GM12878 (cell line): Measurements from ENCODE around the gene DDX51. TPM values are rescaled to one million over a fixed set of nuclear protein-coding genes. Genes with fewer than 3 reads are reported as not detected.

ENCODE experiments used
- CREB1 ChIP-seq: IDR thresholded peaks from 2 replicates; pipeline ENCODE4 v1.6.1; 2012; ENCODE audit warnings: low read depth, mild to moderate bottlenecking, inconsistent platforms
- DPF2 ChIP-seq: fragments of 450-650 bp; IDR thresholded peaks from 2 replicates; pipeline ENCODE4 v1.6.1; 2017; ENCODE audit warnings: mild to moderate bottlenecking
- EED ChIP-seq: sonication (generic); IDR thresholded peaks from 2 replicates; pipeline ENCODE4 v1.6.1; 2016; ENCODE audit warnings: antibody characterized with exemption, low read depth
- ESRRA ChIP-seq: IDR thresholded peaks from 2 replicates; pipeline ENCODE4 v1.6.1; 2012; ENCODE audit warnings: mild to moderate bottlenecking, low read length, improper control_type of control experiment
- ETV6 ChIP-seq, 2 experiments: fragments of 450-650 bp in 1 of 2; IDR thresholded peaks in 1 of 2; conservative IDR thresholded peaks in 1 of 2; 2 replicates each; pipeline ENCODE4 v1.6.1; 2014; ENCODE audit warnings: antibody characterized with exemption in 1 of 2, borderline replicate concordance in 1 of 2, low read depth in 1 of 2, mild to moderate bottlenecking in 1 of 2, moderate library complexity in 1 of 2
- FOXM1 ChIP-seq: IDR thresholded peaks from 2 replicates; pipeline ENCODE4 v1.6.1; 2012; ENCODE audit warnings: low read depth, mild to moderate bottlenecking, inconsistent platforms, low read length, moderate library complexity
- NFIC ChIP-seq: IDR thresholded peaks from 2 replicates; pipeline ENCODE4 v1.6.1; 2012; ENCODE audit warnings: low read depth, mild to moderate bottlenecking, inconsistent platforms, low read length, moderate library complexity
- RAD21 ChIP-seq: IDR thresholded peaks from 2 replicates; pipeline ENCODE4 v1.6.1; 2011; ENCODE audit warnings: mild to moderate bottlenecking, low read depth, low read length, moderate library complexity; ENCODE audit not compliant: insufficient read depth
- RELA ChIP-seq: fragments of 450-650 bp; IDR thresholded peaks from 2 replicates; pipeline ENCODE4 v1.8.0; 2014; ENCODE audit warnings: borderline replicate concordance; ENCODE audit not compliant: partially characterized antibody
- SIX5 ChIP-seq: IDR thresholded peaks from 2 replicates; pipeline ENCODE4 v1.6.1; 2011; ENCODE audit warnings: mild to moderate bottlenecking, low read depth, low read length, moderate library complexity; ENCODE audit not compliant: severe bottlenecking
- SP1 ChIP-seq: IDR thresholded peaks from one replicate; pipeline ENCODE4 v1.6.1; 2011; ENCODE audit warnings: low read depth, low read length
- STAT3 ChIP-seq: IDR thresholded peaks from 2 replicates; pipeline ENCODE4 v1.6.1; 2011; ENCODE audit warnings: low read depth, low read length, improper control_type of control experiment
- ZNF24 ChIP-seq: fragments of 450-650 bp; IDR thresholded peaks from 2 replicates; pipeline ENCODE4 v1.6.1; 2017; ENCODE audit warnings: antibody characterized with exemption, mild to moderate bottlenecking
- polyA plus RNA-seq, 11 experiments: library from polyadenylated mRNA; depleted of rRNA in 4 of 11; unstranded in 6 of 11; stranded (reverse) in 5 of 11; fragments of >200 nt; fragmentation: Nextera tagmentation in 4 of 11; fragmentation: Illumina TruSeq in 1 of 11; extraction: Ambion mirVana in 4 of 11; extraction: Trizol in 1 of 11; gene quantifications; 1 replicate in 1 of 11; 2 replicates in 10 of 11; pipeline versions ENCODE4 v1.2.1 to v1.2.3, GENCODE V29; 2011 to 2016; ENCODE audit warnings: inconsistent platforms in 2 of 11, missing spikeins in 2 of 11, low read depth in 1 of 11
- total RNA-seq, 4 experiments: library from RNA; depleted of rRNA in 3 of 4; stranded (reverse); fragments of >200 nt in 3 of 4; fragmentation: Illumina TruSeq in 1 of 4; extraction: Trizol in 1 of 4; gene quantifications; 2 replicates each; pipeline versions ENCODE4 v1.2.1 to v1.2.3, GENCODE V29; 2013 to 2021
- TF ChIP-seq, protein P1 (sequence below): IDR thresholded peaks from 2 replicates; pipeline ENCODE4 v1.6.1; 2012; ENCODE audit warnings: improper control_type of control experiment, low read depth, low read length; ENCODE audit not compliant: insufficient replicate concordance
- TF ChIP-seq, protein P2 (sequence below), 3 experiments: IDR thresholded peaks in 2 of 3; conservative IDR thresholded peaks in 1 of 3; 2 replicates each; pipeline ENCODE4 v1.5.1; 2011; ENCODE audit warnings: low read depth in 3 of 3, low read length in 3 of 3, mild to moderate bottlenecking in 3 of 3, control low read depth in 2 of 3, moderate library complexity in 2 of 3, inconsistent platforms in 1 of 3, mixed read lengths in 1 of 3; ENCODE audit not compliant: control insufficient read depth in 2 of 3, insufficient read depth in 1 of 3; ENCODE audit errors: extremely low read depth in 1 of 3
- TF ChIP-seq, protein P3 (sequence below): fragments of 450-650 bp; IDR thresholded peaks from 2 replicates; pipeline ENCODE4 v1.6.1; 2018; ENCODE audit warnings: mild to moderate bottlenecking, low read depth, moderate library complexity; ENCODE audit not compliant: partially characterized antibody
- TF ChIP-seq, protein P4 (sequence below): IDR thresholded peaks from 2 replicates; pipeline ENCODE4 v1.6.1; 2012; ENCODE audit warnings: low read depth, low read length, improper control_type of control experiment

DDX51 gene
- total and polyA plus RNA-seq, 10 of the 15 experiments (the other 5 are each of a cell fraction or from before 2014, with no cell fraction given): 0.97 to 29.1 (median 9.8) TPM

DNA sequence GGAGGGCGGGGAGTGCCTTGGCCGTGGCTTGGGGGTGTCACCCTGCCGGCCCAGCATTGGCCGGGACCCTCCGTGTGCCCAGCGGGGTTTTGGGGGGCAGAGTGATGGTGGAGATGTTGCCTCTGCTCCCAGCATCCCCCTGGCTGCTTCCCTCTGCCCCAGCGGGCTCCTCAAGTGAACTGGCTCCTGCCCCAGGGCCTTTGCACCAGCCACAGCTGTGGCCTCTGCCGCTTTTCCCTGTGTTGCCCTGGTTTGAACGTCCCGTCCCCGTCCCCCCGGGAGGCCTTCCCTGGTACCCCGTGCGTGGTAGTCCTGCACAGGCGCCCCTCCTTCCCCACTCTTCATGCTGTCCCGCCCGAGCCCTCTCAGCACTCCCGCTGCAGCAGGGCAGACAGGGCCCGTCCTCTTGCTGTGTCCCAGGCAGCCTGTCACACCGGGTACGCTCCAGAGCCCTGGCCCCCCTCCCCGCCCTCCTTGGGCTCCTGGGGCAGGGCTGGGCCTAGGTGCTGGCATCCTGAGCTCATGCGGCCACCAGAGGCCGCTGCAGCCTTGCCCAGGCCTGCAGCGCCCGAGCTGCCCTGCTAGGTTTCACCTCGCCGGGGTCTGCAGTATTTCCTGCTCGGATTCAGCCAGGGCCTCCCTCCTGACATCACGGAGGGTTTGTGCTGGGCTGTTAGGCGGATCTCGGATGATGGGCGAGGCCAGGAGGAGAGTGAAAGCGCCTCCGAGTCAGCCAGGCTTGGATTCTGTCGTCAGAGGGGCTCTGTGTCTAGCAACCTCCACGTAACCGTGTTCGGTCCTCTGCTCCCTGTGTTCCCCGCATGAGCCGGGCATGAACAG lies 9.6 kb upstream of the DDX51 start (continued):
- TF ChIP-seq, protein P1, sequence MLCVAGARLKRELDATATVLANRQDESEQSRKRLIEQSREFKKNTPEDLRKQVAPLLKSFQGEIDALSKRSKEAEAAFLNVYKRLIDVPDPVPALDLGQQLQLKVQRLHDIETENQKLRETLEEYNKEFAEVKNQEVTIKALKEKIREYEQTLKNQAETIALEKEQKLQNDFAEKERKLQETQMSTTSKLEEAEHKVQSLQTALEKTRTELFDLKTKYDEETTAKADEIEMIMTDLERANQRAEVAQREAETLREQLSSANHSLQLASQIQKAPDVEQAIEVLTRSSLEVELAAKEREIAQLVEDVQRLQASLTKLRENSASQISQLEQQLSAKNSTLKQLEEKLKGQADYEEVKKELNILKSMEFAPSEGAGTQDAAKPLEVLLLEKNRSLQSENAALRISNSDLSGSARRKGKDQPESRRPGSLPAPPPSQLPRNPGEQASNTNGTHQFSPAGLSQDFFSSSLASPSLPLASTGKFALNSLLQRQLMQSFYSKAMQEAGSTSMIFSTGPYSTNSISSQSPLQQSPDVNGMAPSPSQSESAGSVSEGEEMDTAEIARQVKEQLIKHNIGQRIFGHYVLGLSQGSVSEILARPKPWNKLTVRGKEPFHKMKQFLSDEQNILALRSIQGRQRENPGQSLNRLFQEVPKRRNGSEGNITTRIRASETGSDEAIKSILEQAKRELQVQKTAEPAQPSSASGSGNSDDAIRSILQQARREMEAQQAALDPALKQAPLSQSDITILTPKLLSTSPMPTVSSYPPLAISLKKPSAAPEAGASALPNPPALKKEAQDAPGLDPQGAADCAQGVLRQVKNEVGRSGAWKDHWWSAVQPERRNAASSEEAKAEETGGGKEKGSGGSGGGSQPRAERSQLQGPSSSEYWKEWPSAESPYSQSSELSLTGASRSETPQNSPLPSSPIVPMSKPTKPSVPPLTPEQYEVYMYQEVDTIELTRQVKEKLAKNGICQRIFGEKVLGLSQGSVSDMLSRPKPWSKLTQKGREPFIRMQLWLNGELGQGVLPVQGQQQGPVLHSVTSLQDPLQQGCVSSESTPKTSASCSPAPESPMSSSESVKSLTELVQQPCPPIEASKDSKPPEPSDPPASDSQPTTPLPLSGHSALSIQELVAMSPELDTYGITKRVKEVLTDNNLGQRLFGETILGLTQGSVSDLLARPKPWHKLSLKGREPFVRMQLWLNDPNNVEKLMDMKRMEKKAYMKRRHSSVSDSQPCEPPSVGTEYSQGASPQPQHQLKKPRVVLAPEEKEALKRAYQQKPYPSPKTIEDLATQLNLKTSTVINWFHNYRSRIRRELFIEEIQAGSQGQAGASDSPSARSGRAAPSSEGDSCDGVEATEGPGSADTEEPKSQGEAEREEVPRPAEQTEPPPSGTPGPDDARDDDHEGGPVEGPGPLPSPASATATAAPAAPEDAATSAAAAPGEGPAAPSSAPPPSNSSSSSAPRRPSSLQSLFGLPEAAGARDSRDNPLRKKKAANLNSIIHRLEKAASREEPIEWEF: no peak
- TF ChIP-seq, protein P2, sequence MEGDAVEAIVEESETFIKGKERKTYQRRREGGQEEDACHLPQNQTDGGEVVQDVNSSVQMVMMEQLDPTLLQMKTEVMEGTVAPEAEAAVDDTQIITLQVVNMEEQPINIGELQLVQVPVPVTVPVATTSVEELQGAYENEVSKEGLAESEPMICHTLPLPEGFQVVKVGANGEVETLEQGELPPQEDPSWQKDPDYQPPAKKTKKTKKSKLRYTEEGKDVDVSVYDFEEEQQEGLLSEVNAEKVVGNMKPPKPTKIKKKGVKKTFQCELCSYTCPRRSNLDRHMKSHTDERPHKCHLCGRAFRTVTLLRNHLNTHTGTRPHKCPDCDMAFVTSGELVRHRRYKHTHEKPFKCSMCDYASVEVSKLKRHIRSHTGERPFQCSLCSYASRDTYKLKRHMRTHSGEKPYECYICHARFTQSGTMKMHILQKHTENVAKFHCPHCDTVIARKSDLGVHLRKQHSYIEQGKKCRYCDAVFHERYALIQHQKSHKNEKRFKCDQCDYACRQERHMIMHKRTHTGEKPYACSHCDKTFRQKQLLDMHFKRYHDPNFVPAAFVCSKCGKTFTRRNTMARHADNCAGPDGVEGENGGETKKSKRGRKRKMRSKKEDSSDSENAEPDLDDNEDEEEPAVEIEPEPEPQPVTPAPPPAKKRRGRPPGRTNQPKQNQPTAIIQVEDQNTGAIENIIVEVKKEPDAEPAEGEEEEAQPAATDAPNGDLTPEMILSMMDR (IDR thresholded peaks at IDR 0.05 in 2 of 3, conservative IDR thresholded peaks at IDR 0.05 in 1 of 3; ENCODE audit: control insufficient read depth in 2 of 3, extremely low read depth in 1 of 3, insufficient read depth in 1 of 3, low read depth in 3 of 3, low read length in 3 of 3): peak; percentile 93 to 97 (median 95); a peak in 5 of 6 replicates
- TF ChIP-seq CREB1: no peak
- TF ChIP-seq SP1: no peak
- TF ChIP-seq NFIC: no peak
- no peak for TF ChIP-seq DPF2
- TF ChIP-seq STAT3: no peak
- TF ChIP-seq, protein P3, sequence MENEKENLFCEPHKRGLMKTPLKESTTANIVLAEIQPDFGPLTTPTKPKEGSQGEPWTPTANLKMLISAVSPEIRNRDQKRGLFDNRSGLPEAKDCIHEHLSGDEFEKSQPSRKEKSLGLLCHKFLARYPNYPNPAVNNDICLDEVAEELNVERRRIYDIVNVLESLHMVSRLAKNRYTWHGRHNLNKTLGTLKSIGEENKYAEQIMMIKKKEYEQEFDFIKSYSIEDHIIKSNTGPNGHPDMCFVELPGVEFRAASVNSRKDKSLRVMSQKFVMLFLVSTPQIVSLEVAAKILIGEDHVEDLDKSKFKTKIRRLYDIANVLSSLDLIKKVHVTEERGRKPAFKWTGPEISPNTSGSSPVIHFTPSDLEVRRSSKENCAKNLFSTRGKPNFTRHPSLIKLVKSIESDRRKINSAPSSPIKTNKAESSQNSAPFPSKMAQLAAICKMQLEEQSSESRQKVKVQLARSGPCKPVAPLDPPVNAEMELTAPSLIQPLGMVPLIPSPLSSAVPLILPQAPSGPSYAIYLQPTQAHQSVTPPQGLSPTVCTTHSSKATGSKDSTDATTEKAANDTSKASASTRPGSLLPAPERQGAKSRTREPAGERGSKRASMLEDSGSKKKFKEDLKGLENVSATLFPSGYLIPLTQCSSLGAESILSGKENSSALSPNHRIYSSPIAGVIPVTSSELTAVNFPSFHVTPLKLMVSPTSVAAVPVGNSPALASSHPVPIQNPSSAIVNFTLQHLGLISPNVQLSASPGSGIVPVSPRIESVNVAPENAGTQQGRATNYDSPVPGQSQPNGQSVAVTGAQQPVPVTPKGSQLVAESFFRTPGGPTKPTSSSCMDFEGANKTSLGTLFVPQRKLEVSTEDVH: no peak
- no peak for TF ChIP-seq ZNF24
- TF ChIP-seq RELA: peak; percentile 16
- peak; percentile 86 for TF ChIP-seq RAD21
- TF ChIP-seq SIX5: no peak
- no peak for TF ChIP-seq ESRRA
- TF ChIP-seq ETV6 (conservative IDR thresholded peaks at IDR 0.05 in 1 of 2, IDR thresholded peaks at IDR 0.05 in 1 of 2; ENCODE audit: borderline replicate concordance in 1 of 2, low read depth in 1 of 2): no peak
- TF ChIP-seq, protein P4, sequence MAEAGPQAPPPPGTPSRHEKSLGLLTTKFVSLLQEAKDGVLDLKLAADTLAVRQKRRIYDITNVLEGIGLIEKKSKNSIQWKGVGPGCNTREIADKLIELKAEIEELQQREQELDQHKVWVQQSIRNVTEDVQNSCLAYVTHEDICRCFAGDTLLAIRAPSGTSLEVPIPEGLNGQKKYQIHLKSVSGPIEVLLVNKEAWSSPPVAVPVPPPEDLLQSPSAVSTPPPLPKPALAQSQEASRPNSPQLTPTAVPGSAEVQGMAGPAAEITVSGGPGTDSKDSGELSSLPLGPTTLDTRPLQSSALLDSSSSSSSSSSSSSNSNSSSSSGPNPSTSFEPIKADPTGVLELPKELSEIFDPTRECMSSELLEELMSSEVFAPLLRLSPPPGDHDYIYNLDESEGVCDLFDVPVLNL: no peak
- no peak for TF ChIP-seq EED
- no peak for TF ChIP-seq FOXM1
